GM12872 (cell line): Measurements from ENCODE around the gene LYZL6.

Source experiments
- TF ChIP-seq, protein P1 (sequence below): IDR thresholded peaks from 3 replicates; pipeline ENCODE4 v1.5.1; 2011; ENCODE audit warnings: low read depth, mild to moderate bottlenecking, low read length, moderate library complexity; ENCODE audit not compliant: insufficient read depth

Gene LYZL6

GRCh38 chr17:35930211-35931065 lies 13.1 kb downstream of the LYZL6 start, which contains the start of gene RDM1:
TSS of gene RDM1 (minus strand) at chr17:35930773. CDS start at chr17:35930727, 46 bp downstream.
- TF ChIP-seq, protein P1, sequence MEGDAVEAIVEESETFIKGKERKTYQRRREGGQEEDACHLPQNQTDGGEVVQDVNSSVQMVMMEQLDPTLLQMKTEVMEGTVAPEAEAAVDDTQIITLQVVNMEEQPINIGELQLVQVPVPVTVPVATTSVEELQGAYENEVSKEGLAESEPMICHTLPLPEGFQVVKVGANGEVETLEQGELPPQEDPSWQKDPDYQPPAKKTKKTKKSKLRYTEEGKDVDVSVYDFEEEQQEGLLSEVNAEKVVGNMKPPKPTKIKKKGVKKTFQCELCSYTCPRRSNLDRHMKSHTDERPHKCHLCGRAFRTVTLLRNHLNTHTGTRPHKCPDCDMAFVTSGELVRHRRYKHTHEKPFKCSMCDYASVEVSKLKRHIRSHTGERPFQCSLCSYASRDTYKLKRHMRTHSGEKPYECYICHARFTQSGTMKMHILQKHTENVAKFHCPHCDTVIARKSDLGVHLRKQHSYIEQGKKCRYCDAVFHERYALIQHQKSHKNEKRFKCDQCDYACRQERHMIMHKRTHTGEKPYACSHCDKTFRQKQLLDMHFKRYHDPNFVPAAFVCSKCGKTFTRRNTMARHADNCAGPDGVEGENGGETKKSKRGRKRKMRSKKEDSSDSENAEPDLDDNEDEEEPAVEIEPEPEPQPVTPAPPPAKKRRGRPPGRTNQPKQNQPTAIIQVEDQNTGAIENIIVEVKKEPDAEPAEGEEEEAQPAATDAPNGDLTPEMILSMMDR: no peak

GRCh38 chr17:35927714-35928113 lies 15.8 kb downstream of the LYZL6 start:
- TF ChIP-seq, protein P1: no peak

- TF ChIP-seq, protein P1: no peak
Observed at GRCh38 chr17:35923609-35924114, 19.9 kb downstream of the LYZL6 start.

- TF ChIP-seq, protein P1: no peak
Observed at GRCh38 chr17:35920229-35920628, 23.3 kb downstream of the LYZL6 start.

DNA sequence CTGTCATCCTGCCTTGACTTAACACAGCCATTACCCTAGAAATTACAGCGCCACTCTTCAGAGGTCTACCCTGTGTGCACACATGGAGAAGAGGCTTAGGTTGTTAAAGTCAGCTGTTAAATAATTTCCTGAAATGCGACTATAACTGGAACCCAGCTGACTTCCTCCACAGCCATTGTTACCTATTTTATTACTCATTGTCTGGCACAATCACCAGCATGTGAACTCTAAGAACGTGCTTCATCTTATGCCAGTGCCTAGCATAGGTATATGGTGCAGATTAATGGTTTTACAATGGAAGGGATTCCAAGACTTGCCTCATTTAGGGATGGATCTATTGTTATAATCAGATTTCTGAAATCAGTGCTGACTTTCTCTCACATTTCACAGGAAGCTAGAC lies 24.8 kb downstream of the LYZL6 start:
- TF ChIP-seq, protein P1: no peak

DNA sequence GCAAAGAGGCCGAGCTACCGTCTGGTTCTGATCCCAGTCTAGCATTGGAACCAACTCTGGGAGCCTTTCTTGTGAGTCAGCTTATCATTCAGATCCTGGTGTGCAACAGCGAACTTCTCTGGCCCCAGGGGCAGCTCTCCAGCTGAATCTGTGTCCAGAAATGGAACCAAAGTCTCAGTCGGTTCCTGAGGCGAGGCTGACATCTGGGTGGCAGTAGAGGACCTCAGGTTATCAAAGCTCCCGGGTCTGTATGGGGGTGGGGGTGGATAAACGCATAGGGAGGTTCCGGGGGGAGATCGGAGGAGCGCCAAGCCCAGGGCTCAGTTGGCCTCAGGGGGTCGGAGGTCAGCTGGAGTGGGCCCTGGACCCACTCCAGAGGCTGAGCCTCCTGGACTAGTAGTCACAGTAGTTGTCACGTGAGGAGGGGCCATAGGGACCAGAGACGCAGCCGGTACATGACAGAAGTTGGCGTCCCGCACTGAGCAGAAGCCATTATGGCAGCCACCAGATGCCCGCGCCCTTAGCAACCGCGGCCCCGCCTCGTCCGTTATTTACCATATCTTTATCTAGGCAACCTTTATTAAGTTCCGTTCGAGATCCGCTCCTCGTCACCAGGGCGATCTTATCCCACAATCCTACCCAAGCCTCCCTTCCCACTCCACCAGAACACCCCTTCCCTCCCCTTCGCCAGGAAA lies 25.8 kb downstream of the LYZL6 start:
- TF ChIP-seq, protein P1: no peak
